Astrocyte (in vitro differentiated cells and primary cell): ENCODE measurements around the gene SNCB.

ENCODE experiments used
- CTCF ChIP-seq: IDR thresholded peaks from 2 replicates; pipeline ENCODE4 v1.5.1; 2011; ENCODE audit warnings: low read depth, mild to moderate bottlenecking, inconsistent platforms, low read length, moderate library complexity; ENCODE audit not compliant: insufficient read depth
- EZH2 ChIP-seq: IDR thresholded peaks from 2 replicates; pipeline ENCODE4 v1.6.1; 2012; ENCODE audit warnings: mild to moderate bottlenecking, low read length, inconsistent platforms; ENCODE audit not compliant: insufficient read depth

GRCh38 chr5:176601901-176602482 is 28.3 kb downstream of the SNCB start:
- TF ChIP-seq CTCF (no peak), EZH2 (no peak)
